HG02642 (cell line): ENCODE data around the gene PPP1R14C.
"Not testable (repeated sequence)": the region's sequence is repeated elsewhere in the genome, so short reads cannot be mapped to it uniquely, and the experiment has no call there.

Experiments used
- ATAC-seq: cut with Tn5 transposase; IDR thresholded peaks from one replicate; pipeline ENCODE4 v1.9.1; 2021; ENCODE audit warnings: mild to moderate bottlenecking; ENCODE audit not compliant: unreplicated experiment, poor library complexity

PPP1R14C gene

DNA sequence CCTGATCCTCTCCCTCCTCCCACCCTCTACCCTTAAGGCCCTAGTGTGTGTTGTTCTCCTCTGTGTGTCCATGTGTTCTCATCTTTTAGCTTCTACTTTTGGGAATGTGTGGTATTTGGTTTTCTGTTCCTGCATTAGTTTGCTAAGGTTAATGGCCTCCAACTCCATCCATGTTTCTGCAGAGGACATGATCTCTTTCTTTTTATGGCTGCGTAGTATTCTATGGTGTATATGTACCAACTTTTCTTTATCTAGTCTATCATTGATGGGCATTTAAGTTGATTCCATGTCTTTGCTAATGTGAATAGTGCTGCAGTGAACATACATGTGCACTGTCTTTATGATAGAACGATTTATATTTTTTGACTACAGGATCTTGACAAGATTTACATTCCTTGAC is 44.6 kb downstream of the PPP1R14C start:
- not testable (repeated sequence) for ATAC-seq

DNA sequence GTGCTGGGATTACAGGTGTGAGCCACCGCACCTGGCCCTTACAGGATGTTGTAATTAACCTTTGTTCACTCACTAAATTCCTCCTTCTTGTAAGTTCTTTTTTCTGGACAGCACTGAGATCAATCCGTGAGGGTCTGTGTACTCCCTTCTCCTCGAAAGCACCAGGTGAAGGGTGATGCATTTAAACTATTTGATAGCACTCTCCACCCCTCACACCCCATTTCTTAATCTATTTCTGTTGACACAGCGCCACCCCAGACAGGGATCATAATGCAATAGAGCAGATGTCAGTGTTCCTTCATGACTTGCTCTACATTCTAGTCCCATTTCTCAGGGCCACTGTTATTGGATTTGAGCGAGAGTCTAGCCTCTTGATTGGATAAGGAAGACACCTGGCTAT is 46.3 kb downstream of the PPP1R14C start:
- ATAC-seq = no peak

DNA sequence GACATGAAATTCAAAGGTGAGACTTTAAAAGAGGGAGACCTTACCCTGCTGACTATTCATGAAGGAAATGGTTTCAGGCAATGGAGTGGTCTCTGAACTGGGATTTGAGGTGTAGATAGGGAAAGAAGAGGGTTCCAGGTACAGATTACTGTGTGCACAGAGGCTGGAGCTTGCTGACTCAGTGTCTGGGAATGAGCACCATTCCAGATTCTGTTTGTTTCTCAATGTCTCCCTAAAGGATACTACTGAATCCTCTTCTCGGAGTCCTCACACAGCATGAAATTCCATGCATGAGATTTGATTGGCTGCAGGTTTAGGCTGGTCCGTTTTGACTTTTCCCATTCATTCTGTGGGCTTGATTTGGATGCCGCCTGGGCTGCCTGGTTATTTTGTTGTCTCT is 49.0 kb downstream of the PPP1R14C start:
- ATAC-seq = no peak

DNA sequence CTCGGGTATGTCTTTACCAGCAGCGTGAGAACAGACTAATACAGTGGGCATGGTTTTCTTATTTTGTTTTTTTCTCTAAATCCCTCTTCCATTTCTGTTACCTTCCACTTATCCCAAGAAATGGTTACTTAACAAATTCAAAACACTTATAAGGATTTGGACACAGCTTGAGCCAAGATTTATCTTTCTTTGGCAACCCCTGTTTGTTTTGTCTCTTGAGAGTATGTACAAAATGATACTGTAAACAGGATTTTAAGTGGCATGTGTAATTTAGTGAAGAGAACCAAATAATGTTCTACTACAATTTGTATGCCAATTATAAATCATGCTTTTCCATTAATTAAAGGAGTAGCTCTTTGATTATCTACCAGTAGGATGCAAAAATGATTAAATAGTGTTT is 51.4 kb downstream of the PPP1R14C start:
- ATAC-seq = no peak

DNA sequence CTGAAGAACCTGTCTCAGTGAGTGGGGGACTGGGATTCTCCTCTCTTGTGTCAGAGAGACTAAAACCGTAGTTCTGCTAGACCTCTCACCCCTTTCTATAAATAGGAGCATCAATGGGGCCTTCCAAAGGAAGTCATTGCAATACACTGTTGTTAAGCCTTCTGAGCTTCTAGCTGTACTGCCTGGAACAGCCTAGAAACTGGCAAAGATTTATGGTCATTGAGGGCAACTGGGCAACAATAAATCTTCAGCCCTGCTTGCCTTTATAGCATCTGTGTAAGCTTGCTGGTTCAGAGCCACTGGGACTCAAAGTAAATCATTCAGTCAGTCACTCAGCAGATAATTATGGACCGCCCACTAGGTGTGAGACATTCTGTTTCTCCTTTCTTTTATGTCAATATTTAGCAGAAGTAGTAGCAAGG is 53.2 kb downstream of the PPP1R14C start:
- ATAC-seq = no peak

DNA sequence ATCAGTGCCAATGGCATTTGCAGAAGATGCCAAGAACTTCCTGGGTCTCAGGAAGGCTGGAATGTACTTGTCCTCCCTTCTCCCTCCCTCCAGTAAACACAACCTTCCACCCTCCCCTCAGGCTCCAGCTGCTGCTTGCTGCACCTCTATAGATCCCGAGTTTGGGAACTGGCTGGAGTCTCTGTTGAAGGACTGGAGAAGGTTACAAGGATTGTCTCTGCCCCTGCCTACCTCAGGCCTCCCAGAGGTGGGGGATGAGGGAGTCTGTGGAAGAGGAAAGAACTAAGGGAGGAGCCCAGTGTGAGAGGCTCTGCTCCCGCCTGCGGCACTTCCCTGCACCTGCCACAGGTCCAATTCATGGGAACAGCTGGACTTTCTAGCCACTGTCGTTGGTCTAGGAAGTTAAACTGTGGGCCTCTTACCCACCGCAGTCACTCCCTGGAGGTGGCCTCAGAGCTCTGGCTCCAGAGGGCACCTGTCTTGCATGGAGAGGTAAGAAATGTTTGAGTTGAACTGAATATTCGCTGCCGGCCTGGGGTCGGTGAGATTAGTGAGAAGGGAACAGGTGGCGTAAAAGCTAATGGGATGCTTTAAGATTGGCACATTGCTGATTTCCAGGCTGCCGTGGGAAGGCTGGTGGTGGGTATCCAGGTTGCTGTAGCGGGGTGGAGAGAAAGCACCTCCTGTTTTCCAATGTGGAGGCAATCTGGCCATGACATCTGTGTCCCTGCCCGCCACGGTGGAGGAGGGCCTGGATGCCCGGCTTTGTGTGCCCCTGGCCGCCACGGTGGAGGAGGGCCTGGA is 54.3 kb downstream of the PPP1R14C start:
- ATAC-seq = no peak

DNA sequence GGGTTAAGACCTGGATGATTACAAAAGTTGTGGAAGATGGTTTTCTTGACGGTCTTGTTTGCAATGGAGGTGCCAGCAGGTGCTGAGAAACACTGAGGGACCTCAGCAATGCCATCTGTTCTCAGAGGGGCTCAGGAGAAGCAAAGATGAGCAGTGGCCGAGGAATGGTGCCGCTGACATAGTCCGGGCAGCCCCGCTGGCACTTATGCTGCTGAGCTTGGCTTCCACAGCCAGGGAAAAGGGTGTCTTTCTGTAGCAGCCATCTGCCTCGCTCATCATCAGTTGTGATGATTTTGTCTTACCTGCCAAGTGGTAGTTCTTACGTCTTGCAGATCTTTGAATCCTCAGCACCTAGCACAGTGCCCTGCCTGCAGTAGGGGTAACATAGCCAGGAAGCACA is 55.7 kb downstream of the PPP1R14C start:
- no peak for ATAC-seq

DNA sequence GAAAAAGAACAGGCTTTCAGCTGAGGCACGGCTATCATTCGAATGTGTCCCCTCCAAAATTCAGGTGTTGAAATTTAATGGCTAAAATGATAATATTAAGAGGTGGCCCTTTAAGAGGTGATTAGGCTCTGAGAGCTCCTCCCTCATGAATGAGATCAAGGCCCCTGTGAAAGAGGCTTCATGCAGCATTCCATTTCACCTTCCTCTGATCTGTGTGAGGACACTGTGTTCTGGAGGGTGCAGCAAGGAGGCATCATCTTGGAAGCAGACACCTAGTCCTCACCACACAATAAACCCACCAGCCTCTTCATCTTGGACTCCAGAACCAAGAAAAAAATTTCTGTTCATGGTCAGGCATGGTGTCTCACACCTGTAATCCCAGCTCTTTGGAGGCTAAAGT is 56.4 kb downstream of the PPP1R14C start:
- ATAC-seq = no peak

DNA sequence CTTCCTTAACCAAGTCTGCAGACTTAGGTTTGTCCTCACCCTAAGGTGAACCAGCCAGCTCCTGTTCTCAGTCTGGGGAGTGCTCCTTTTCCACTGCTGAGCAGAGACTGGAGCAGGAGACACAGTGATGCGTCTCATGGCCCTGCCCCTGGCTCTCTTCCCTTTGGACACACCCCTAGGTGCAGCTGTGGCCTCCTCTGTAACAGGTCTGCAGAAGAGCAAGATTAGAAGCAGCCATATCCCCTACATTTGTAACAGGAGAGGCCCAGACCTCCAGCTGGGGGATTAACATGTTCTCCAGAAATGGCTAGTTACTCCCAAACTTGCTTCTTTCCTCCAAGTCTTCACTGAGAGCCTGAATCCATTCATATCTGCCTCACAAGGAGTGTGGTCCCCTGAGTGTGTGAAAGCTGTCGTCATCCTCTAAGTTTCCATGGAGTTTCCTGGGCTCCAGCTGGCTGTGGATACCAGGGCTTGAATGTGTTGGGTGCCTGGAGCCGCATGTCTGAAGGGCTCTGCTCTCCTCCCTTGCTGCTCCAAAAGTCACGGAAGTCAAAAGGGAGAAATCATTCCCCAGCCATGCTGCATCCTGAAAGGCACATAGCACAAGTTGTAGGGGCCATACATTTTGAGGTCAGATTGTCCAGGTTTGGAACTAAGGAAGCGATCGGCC is 57.7 kb downstream of the PPP1R14C start:
- no peak for ATAC-seq

DNA sequence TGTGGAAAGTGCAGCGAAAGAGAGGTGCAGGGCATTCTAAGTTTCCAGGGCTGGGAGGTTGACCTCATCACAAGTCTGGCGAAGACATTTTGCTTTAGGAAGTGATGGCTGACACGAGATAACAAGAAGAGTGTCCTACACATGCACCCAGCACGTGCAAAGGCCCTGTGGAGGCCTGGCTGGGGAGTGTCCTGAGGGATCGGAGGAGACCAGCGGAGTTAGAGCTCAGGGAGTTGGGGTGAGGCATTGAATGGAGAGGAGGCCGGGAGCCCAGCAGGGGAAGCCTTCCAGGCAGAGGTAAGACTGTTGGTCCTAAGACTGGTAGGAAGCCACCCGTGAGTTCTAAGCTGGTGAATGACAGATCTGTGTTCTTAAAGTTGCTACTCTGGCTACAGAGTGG is 58.4 kb downstream of the PPP1R14C start:
- no peak for ATAC-seq

DNA sequence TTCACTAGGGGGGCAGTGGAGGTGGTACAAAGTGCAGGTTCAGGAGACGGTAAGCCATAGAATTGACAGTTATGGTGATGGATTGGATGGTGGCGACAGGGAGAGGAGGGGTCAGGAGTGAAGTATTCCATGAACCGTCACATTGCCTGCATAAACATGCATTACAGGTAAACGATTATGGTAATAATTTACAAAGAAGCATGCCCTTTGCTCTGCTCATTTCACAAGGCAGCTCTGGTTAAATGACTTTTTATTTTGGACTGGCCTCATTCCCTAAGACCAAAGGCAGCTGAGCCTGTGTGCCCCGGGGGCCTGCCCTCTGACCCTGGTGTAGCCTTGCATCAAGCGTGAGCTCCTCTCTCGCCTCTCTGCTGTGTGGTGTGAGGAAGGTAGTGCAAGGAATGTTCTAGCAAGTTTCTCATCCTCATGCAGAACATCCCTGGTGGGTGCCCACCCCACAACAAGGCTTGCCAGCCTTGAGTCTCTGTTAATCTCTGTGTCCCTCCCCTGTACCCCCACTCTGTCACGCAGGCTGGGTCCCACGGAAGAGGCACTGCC is 59.0 kb downstream of the PPP1R14C start:
- ATAC-seq = no peak

DNA sequence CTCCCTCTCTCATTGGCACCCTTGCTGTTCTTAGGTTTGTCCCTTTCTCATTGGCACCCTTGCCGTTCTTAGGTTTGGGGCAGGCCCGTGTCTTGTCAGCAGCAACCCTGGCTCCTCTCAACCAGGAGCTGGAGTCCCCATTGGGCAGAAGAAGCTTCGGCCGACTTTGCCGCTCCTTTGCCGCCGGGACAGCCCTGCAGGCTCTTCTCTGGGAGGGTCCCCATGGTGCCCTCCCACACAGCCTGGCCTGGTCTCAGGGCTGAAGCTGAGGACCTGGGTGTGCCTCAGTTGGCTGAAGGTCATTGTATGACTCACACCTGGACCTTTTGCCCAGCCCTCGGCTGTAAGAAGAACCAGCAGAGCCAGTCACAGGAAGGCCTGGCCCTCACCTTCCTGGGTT is 59.6 kb downstream of the PPP1R14C start:
- no peak for ATAC-seq

DNA sequence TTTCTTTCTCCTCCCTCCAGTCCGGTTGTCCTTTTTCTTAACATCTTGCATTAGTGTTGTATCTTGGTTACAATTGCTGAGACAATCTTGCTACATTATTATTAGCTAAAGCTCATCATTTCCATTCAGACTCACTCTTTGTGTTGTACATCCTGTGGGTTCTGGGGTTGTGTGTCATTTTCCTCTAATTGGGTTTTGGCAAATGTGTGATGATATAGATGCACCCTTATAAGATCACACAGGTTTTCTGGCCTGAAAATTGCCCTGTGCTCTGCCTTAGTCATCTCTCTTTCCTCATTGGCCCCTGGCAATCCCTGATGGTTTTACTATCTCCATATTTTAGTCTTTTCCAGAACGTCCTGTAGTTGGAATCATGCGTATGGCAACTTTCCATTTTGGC is 60.1 kb downstream of the PPP1R14C start:
- ATAC-seq = no peak

DNA sequence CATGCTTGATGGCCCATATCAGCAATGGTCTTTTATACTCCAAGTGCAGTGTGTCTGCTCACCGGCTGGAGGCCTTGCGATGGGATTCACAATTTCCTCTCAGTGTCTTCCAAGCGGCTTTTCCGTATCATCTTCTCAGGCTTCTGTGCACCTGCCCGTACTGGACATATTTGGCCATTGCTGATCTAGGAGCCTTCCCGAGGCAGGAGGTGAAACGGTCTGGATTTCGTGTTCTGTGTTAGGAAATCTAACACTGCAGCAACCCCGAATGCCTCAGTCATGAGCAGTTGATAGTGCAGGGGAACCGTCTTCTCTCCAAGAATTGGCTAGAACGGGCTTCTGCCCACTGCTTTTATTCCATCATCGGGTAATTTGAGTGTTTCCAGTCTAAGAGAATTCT is 60.5 kb downstream of the PPP1R14C start:
- no peak for ATAC-seq

DNA sequence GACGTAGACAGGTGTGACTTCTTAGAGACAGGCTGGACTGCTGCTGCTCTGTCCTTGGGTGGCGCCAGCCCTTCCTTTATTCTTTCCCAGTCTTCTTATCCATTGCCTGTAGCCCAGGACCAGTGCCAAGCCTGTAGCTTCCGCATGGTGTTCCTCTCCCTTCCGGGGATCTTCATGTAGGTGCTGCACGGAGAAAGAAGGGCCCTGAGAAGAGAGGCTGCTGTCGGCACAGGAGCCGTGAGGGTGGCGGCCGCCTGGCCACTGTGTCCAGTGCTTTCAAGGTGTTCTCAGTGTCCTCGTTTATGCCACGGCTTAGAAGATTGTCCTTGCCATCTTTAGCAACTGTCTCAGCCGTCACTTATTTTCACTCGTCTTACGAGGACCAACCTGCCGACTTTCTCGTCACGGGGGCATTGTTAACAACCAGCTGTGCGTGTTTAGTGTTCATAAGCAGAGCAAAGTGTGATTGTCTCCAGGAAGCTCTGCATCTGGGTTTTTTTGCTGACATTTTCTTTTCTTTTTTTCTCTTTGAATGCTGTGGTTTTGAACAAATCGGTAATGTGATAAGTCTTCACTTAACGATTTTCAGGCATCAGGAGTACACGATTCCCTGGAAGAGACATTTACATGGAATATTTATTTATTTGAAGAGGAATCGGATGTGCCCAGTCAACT is 61.2 kb downstream of the PPP1R14C start:
- no peak for ATAC-seq

DNA sequence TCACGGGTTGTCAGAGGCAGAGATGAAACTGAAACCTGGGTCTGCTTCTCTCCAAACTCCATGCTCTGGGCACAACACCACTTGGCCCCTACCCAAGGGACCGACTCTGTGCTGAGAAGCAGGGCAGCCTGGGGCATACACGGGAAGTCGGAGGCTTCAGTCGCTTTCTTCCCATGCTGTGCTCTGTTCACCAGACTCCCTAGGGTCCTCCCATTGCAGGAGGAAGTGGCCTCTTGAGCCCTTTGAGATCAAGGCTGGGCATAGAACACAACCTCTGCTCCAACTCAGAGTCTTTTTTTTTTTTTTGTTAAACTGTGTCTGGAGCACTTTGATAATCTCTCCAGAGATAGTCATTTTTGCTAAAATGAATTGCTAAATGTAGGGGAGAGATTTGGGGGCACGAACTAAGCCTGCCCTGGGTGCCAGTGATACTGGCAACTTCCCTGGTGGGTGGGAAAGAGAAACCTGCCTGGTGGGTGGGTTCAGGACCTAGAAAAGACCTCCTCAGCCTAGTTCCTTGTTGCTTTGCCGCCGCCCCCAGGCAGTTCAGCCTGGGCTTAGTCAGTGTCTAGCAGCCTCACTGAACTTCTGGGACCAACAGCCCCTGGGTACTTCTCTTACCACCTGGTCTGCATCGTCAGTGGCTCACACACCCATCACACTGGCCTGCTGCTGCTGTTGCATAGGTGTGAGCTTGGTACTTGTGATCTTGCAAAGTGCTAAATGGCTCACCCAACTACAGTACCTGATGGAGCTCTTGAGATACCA is 62.0 kb downstream of the PPP1R14C start:
- no peak for ATAC-seq

DNA sequence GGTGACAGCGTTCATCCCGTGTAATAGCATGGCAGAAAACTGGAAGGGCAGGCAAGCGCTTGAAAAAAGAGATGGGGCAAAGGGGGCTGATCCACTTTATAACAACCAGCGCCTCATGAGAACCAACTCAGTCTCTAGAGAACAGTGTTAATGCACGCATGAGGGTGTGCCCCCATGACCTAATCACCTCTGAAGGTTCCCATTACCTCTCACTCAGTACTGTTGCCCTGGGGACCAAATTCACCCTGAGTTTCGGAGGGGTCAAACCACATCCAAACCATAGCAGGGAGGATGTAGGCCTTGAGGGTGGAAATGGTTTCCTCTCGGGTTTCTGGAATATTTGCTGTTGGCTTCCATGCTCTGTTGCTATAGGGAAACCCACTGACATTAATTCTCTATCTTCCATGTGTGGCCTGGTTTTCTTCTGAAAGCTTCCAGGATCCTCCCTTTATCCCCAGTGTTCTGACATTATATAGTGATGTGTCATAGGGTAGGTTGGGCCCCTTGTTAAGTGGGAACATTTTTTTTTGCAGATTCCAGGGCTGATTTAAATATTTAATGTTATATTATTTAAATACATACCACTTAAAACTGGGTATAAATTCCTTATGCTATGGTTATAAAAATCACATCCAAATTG is 65.2 kb downstream of the PPP1R14C start:
- ATAC-seq = no peak

DNA sequence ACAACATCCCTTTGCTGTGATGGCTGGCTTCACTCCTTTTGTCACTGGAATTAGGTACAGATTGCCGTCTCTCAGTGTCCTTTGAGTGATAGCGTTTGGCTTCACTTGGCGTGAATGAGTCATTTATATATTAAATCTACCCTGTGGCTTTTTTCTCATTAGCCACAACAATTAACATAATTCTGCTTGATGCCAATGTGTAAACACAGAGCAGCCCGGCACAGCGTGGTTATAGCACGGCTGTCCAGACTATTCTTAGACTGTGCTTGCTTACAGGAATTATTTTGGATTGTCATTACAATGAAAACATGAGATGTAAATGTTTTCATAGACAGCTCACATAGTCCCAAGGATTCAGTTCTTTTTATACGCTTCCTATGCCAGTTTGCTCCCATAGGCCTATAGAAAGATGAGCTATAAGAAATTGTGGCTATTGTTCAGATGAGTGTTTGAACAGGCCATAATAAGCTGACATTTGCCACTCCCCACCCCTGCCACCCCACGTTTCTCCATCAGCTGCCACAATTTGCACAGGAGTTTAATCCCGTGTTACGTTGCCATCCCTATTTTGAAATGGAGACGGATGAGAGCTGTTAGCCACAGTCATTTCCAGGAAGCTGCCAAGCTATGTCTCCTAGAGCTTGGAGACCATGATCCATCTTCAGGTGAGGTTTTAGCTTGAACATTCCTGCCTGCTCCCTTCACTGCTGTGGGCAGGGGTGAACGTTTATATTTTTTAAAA is 65.9 kb downstream of the PPP1R14C start:
- ATAC-seq = no peak

DNA sequence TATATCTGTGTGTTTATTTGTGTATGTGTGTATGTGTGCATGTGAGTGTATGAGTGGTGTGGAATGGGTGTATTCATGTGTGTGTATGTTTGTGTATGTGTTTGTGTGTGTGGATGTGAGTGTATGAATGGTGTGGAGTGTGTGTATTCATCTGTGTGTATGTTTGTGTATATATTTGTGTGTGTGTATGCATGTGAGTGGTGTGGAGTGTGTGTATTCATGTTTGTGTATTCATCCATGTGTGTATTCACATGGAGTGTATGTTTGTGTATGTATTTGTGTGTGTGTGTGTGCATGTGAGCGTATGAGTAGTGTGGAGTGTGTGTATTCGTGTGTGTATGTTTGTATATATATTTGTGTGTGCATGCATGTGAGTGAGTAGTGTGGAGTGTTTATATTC is 66.6 kb downstream of the PPP1R14C start:
- ATAC-seq = no peak
